Stimulated activated CD8-positive, alpha-beta memory T cell treated with anti-CD3 and anti-CD28 coated beads, Interleukin-12 subunit alpha, Interleukin-12 subunit beta, amount 100 ng/mL, for 4 hours (primary cell): ENCODE measurements around the gene FILIP1L.

Experiments used
- DNase-seq: peaks from one replicate; pipeline ENCODE4 v3.0.0-alpha.2; 2020; ENCODE audit warnings: low read depth

FILIP1L gene

GRCh38 chr3:100009276-100010086 lies 104.8 kb downstream of the FILIP1L start:
- DNase-seq, result no peak

GRCh38 chr3:100008081-100008698 lies 106.1 kb downstream of the FILIP1L start:
- no peak for DNase-seq

GRCh38 chr3:100007313-100007712 lies 107.0 kb downstream of the FILIP1L start:
- DNase-seq, result no peak

- DNase-seq, result no peak
These were observed 107.6 kb downstream of the FILIP1L start for GRCh38 chr3:100006570-100007271.

GRCh38 chr3:100005665-100006393 lies 108.5 kb downstream of the FILIP1L start:
- no peak for DNase-seq

- DNase-seq, result no peak
These were observed 109.4 kb downstream of the FILIP1L start for GRCh38 chr3:100004931-100005330.

GRCh38 chr3:100003609-100004503 lies 110.4 kb downstream of the FILIP1L start:
- no peak for DNase-seq

GRCh38 chr3:100002599-100003350 lies 111.5 kb downstream of the FILIP1L start:
- no peak for DNase-seq

GRCh38 chr3:100001526-100002270 lies 112.6 kb downstream of the FILIP1L start:
- no peak for DNase-seq

GRCh38 chr3:100001083-100001482 lies 113.2 kb downstream of the FILIP1L start:
- no peak for DNase-seq

GRCh38 chr3:99999536-99999935 lies 114.8 kb downstream of the FILIP1L start:
- DNase-seq, result no peak

GRCh38 chr3:99997293-99997692 lies 117.0 kb downstream of the FILIP1L start:
- DNase-seq, result no peak

GRCh38 chr3:99990179-99990578 lies 124.1 kb downstream of the FILIP1L start:
- DNase-seq, result no peak

- DNase-seq, result no peak
These were observed 129.6 kb downstream of the FILIP1L start for GRCh38 chr3:99984668-99985067.

GRCh38 chr3:99984139-99984538 lies 130.2 kb downstream of the FILIP1L start:
- no peak for DNase-seq

GRCh38 chr3:99982650-99983049 lies 131.7 kb downstream of the FILIP1L start:
- DNase-seq, result no peak

GRCh38 chr3:99981138-99981537 lies 133.2 kb downstream of the FILIP1L start:
- DNase-seq, result no peak

GRCh38 chr3:99980606-99981005 lies 133.7 kb downstream of the FILIP1L start:
- DNase-seq, result no peak

GRCh38 chr3:99978221-99978620 lies 136.1 kb downstream of the FILIP1L start:
- no peak for DNase-seq

- DNase-seq, result no peak
These were observed 137.7 kb downstream of the FILIP1L start for GRCh38 chr3:99976584-99976983.
